Epithelial cell of prostate (primary cell): Measurements from ENCODE around the gene CSNK1G3.
"Not testable (repeated sequence)": the region's sequence is repeated elsewhere in the genome, so short reads cannot be mapped to it uniquely, and the experiment has no call there.

ENCODE experiments used
- DNase-seq: peaks from one replicate; pipeline ENCODE4 v3.0.0-alpha.2; 2011; ENCODE audit warnings: low read depth, low spot score
- H3K27ac ChIP-seq: fragments of 450-650 bp; 2 replicates; pipeline ENCODE4 v1.5.1; 2017; ENCODE audit warnings: mild to moderate bottlenecking

The CSNK1G3 gene

GRCh38 chr5:123511648-123512605, at the start of gene CSNK1G3:
TSS of gene CSNK1G3 (plus strand) at chr5:123512177. CDS start at chr5:123545664, 33,487 bp downstream.
- peak; percentile 85 for DNase-seq
- peak within 1 kb of the TSS; percentile 83 for H3K27ac ChIP-seq

GRCh38 chr5:123466839-123467238, 45.1 kb upstream of the CSNK1G3 start:
- H3K27ac ChIP-seq, DNase-seq: not testable (repeated sequence)

- DNase-seq, result no peak
- no peak overlapping the region for H3K27ac ChIP-seq
These were observed 40.6 kb upstream of the CSNK1G3 start for GRCh38 chr5:123471385-123471784.

- H3K27ac ChIP-seq, result no peak overlapping the region
- no peak for DNase-seq
These were observed 39.6 kb upstream of the CSNK1G3 start for GRCh38 chr5:123472150-123472924.

DNA sequence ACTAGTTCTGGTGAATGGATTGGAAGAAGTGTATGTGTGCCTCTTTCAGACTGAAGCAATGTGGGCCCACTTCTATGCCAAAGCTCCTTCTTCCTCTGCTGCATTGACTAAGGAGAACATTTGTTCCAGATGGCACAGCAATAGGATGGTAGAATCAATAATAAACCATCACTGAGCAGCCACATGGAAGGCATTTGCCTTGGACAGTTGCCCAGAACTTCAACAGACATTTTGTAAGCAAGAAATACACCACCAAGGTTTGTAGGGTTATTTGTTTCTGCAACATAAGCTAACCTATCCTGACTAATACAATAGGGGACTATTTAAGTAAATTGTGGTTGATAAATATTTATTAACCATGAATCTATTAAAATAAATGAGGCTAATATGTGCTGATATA, 37.7 kb upstream of the CSNK1G3 start:
- DNase-seq, result no peak
- no peak overlapping the region for H3K27ac ChIP-seq

GRCh38 chr5:123476731-123477130, 35.2 kb upstream of the CSNK1G3 start:
- DNase-seq, result no peak

GRCh38 chr5:123478546-123478945, 33.4 kb upstream of the CSNK1G3 start:
- no peak for DNase-seq
- no peak overlapping the region for H3K27ac ChIP-seq

More at GRCh38 chr5:123476731-123477130, 35.2 kb upstream of the CSNK1G3 start:
- no peak overlapping the region for H3K27ac ChIP-seq

- H3K27ac ChIP-seq, result no peak overlapping the region
- DNase-seq, result no peak
These were observed 29.7 kb upstream of the CSNK1G3 start for GRCh38 chr5:123482258-123482657.

- no peak for DNase-seq
- H3K27ac ChIP-seq, result no peak overlapping the region
These were observed 28.4 kb upstream of the CSNK1G3 start for GRCh38 chr5:123483446-123484077.

GRCh38 chr5:123485275-123485674, 26.7 kb upstream of the CSNK1G3 start:
- no peak overlapping the region for H3K27ac ChIP-seq
- DNase-seq, result no peak

DNA sequence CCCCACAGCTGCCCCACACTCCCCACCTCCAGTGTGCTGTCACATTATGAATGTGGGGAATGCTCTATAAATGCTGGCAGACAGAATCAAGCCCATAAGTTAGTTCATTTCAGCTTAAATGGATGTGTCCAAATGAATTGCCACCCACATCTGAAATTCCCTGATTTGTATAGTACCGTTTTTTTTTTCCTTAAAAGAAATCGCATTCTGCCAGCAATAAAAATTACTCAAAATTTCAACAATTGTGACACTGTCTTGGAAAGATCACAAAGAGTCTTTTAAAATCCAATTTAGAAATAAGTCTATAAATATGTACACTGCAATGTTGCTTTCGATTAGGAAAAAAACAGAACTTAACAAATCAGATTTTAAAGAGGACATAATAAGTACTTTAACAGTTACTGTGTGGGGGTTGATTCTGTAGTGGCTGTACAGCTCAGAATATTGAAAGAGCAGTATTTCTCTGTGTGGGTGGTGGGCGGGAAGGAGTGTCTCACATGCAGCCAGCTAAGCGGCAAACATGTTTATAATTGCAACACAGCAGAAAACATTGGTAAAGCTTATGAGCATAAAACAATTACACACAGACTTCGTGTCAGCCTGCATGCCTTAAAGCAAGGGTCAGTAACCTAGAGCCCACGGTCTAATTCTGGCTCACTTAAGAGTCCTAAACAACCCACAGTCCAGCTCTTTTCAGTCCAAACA, 24.9 kb upstream of the CSNK1G3 start:
- DNase-seq, result no peak
- H3K27ac ChIP-seq, result no peak overlapping the region

GRCh38 chr5:123490974-123491373, 21.0 kb upstream of the CSNK1G3 start:
- no peak for DNase-seq
- no peak overlapping the region for H3K27ac ChIP-seq

DNA sequence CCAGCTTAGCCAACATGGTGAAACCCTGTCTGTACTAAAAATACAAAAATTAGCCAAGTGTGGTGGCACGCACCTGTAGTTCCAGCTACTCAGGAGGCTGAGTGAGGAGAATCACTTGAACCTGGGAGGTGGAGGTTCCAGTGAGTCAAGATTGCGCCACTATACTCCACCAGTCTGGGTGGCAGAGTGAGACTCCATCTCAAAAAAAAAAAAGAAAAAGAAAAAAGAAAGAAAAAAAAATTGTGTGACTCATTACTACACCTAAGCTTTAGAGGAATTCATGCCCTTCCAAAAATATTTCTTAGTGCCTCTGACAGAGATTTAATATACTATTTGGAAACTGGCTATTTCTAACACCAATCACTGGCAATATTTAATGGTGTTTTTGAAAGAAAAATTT, 16.8 kb upstream of the CSNK1G3 start:
- DNase-seq, H3K27ac ChIP-seq: not testable (repeated sequence)

GRCh38 chr5:123496892-123497291, 15.1 kb upstream of the CSNK1G3 start:
- no peak for DNase-seq
- no peak overlapping the region for H3K27ac ChIP-seq

DNA sequence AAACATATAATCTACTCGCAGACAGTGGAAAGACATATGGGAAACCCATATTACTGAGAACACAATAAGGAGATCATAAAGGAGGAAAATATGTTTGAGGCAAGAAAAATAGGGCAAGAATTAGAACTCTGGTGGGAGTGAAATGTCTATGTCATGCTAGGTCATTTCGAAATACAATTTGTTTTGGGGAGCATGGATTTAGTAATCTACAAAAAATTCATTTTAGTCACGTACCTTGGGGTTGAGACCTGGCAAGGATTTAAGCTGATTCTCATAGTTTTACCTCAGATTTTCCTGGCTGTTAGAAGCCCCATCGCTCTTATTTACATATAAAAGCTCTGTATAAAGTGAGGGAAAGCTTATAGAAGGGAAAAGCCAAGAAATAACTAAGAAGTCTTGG, 11.5 kb upstream of the CSNK1G3 start:
- DNase-seq, result no peak
- H3K27ac ChIP-seq, result no peak overlapping the region

GRCh38 chr5:123502120-123502519, 9.9 kb upstream of the CSNK1G3 start:
- DNase-seq, result no peak
- no peak overlapping the region for H3K27ac ChIP-seq

- DNase-seq, result no peak
- H3K27ac ChIP-seq, result no peak overlapping the region
These were observed 8.7 kb upstream of the CSNK1G3 start for GRCh38 chr5:123503299-123503698.

DNA sequence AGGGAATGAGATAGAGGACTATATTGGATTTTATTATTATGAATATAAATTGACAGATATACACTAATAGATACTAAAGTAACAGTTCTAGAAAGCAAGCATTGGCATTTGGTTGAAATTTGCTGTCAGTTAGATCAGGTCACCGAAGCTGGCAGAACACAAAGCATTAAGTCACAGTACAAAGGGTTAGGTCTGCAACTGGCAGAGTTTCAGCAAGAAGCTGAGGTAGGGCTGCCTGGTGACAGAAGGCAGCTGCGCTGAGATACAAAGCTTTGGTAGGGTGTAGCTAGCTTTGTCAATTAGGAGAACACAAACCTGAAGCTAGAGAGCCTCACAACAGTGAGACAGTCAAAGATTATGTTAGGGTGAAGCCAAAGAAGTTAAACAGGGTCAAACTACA, 6.3 kb upstream of the CSNK1G3 start:
- no peak for DNase-seq
- no peak overlapping the region for H3K27ac ChIP-seq

DNA sequence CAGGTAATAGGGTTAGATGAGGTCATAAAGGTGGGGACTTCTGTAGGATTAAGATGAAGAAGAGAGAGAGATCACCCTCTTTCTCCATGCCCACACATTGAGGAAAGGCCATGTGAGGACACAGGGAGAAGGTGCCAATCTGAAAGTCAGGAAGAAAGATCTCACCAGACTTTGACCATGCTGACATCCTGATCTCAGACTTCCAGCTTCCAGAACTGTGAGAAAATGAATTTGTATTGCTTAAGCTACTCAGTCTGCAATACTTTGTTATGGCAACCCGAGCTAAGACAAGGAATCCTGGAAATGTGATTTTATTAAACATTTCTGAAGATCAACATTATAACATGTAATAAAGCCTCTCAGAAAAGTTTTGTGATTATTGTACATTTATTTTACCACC, 3.5 kb upstream of the CSNK1G3 start:
- no peak overlapping the region for H3K27ac ChIP-seq
- DNase-seq, result no peak

- peak overlapping the region; percentile 83 for H3K27ac ChIP-seq
- no peak for DNase-seq
These were observed 708 bp upstream of the CSNK1G3 start for GRCh38 chr5:123511290-123511647.
